Measurements from ENCODE around the gene PLPPR3. TPM values are rescaled to one million over a fixed set of nuclear protein-coding genes. Genes with fewer than 3 reads are reported as not detected.

PLPPR3 gene
- polyA plus RNA-seq, 1 of the 3 experiments (the other 2 are of a cell fraction) = 1.6 TPM

DNA sequence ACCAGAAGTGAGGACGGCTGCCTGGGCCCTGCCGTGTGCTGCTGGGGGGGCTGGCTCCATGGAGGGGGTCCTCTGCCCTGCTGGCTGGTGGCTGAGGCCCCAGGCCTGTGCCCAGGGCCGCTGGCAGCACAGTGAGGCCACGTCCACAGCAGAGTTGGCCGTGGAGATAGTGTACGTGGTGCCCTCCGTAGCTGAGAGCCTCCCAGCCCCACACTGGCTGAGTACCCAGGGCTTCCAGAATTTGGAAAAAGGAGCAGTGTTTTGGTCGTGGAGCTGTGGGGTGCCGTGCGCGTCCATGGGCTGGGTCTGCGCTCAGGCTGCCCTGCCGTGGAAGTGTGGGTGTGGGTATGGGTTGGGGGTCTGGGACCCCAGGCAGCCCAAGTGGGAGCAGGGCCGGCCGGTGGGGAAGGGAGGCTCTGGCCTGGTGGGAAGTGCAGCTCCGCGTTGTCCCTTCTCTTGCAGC lies 18.6 kb downstream of the PLPPR3 start:
- no peak overlapping the region; a peak in 1 of 4 replicates for H3K27ac ChIP-seq (ENCODE audit: low read depth in 2 of 2, low read length in 1 of 2)
- peaks cover 39 to 67% of the 10 kb centered on the region in 2 experiments for H3K36me3 ChIP-seq (replicated peaks in 1 of 2; ENCODE audit: control insufficient read depth in 1 of 2, insufficient read depth in 2 of 2, low read length in 1 of 2)
- ChIA-PET CTCF (interaction anchor here (0.9 kb wide), 1 partner anchor 33 kb away, joined by 3 read pairs; no protein-coding TSS in a partner anchor), POLR2A (no interaction called here)
- H3K9me3 ChIP-seq = no peaks in the 10 kb centered on the region
- peaks cover 29 to 41% of the 10 kb centered on the region in 2 experiments; a peak in 3 of 4 replicates for H3K4me1 ChIP-seq (ENCODE audit: control insufficient read depth in 1 of 2, insufficient read depth in 2 of 2, low read depth in 1 of 2, low read length in 1 of 2)
- H3K9me2 ChIP-seq = no peaks in the 10 kb centered on the region
- 100% methylated on average over 1 of the region's 17 CpGs for WGBS (ENCODE audit: low lambda C conversion rate)
- peak overlapping the region; percentile 29; the same call in 1 of the 2 replicates for H3K4me2 ChIP-seq
- no peaks in the 10 kb centered on the region for H3K27me3 ChIP-seq (ENCODE audit: insufficient read depth)
- H3F3A ChIP-seq (replicated peaks; ENCODE audit: insufficient read depth) = peaks cover 8% of the 10 kb centered on the region
- H3K79me2 ChIP-seq (ENCODE audit: insufficient read depth) = peaks cover 99% of the 10 kb centered on the region
- DNase-seq = no peak
- peaks cover 100% of the 10 kb centered on the region for H4K20me1 ChIP-seq (ENCODE audit: insufficient read depth)
- no peak overlapping the region for H2AFZ ChIP-seq (ENCODE audit: low read depth)
- H3K4me3 ChIP-seq (ENCODE audit: low read depth in 2 of 2, low read length in 1 of 2) = no peak overlapping the region
- TF ChIP-seq SMC3 (IDR thresholded peaks at IDR 0.05; ENCODE audit: low read depth, low read length) = no peak
- TF ChIP-seq, protein P1, sequence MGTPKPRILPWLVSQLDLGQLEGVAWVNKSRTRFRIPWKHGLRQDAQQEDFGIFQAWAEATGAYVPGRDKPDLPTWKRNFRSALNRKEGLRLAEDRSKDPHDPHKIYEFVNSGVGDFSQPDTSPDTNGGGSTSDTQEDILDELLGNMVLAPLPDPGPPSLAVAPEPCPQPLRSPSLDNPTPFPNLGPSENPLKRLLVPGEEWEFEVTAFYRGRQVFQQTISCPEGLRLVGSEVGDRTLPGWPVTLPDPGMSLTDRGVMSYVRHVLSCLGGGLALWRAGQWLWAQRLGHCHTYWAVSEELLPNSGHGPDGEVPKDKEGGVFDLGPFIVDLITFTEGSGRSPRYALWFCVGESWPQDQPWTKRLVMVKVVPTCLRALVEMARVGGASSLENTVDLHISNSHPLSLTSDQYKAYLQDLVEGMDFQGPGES (IDR thresholded peaks at IDR 0.05; ENCODE audit: low read depth, low read length) = no peak
- no peak for TF ChIP-seq TCF12 (IDR thresholded peaks at IDR 0.05)
- no peak for TF ChIP-seq EP300 (IDR thresholded peaks at IDR 0.05; ENCODE audit: borderline replicate concordance in 1 of 2, low read depth in 1 of 2, low read length in 1 of 2)
- no peak for TF ChIP-seq PBX3 (IDR thresholded peaks at IDR 0.05)
- TF ChIP-seq, protein P2, sequence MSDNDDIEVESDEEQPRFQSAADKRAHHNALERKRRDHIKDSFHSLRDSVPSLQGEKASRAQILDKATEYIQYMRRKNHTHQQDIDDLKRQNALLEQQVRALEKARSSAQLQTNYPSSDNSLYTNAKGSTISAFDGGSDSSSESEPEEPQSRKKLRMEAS (IDR thresholded peaks at IDR 0.05; ENCODE audit: low read depth) = no peak
- TF ChIP-seq CTCF (IDR thresholded peaks at IDR 0.05) = no peak
- TF ChIP-seq, protein P3, sequence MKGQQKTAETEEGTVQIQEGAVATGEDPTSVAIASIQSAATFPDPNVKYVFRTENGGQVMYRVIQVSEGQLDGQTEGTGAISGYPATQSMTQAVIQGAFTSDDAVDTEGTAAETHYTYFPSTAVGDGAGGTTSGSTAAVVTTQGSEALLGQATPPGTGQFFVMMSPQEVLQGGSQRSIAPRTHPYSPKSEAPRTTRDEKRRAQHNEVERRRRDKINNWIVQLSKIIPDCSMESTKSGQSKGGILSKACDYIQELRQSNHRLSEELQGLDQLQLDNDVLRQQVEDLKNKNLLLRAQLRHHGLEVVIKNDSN (IDR thresholded peaks at IDR 0.05; ENCODE audit: borderline replicate concordance, low read depth) = no peak
- TF ChIP-seq YY1 (IDR thresholded peaks at IDR 0.05; ENCODE audit: low read depth) = no peak
- TF ChIP-seq MXI1 (IDR thresholded peaks at IDR 0.05; ENCODE audit: low read depth, low read length) = no peak
- TF ChIP-seq RAD21 (IDR thresholded peaks at IDR 0.05; ENCODE audit: low read length) = no peak
- TF ChIP-seq NRF1 (IDR thresholded peaks at IDR 0.05; ENCODE audit: low read depth, low read length) = no peak
- TF ChIP-seq RFX5 (IDR thresholded peaks at IDR 0.05; ENCODE audit: low read length) = no peak
- no peak for TF ChIP-seq POLR2AphosphoS5 (IDR thresholded peaks at IDR 0.05; ENCODE audit: low read depth, low read length)
- no peak for TF ChIP-seq FOXM1 (IDR thresholded peaks at IDR 0.05; ENCODE audit: low read depth)
- no peak overlapping the region for H3K9ac ChIP-seq
